ENCODE data around the gene SLC39A6.

GRCh38 chr18:36066001-36066400 is 63.1 kb downstream of the SLC39A6 start:
- TF ChIP-seq CTCF (IDR thresholded peaks at IDR 0.05; ENCODE audit: poor library complexity) (no peak), EZH2 (IDR thresholded peaks at IDR 0.05; ENCODE audit: borderline replicate concordance) (no peak), EZH2phosphoT487 (IDR thresholded peaks at IDR 0.05; ENCODE audit: low read depth, severe bottlenecking, unreplicated experiment) (no peak)
